H4 (cell line): ENCODE measurements around the gene CNTN2. TPM values are rescaled to one million over a fixed set of nuclear protein-coding genes. Genes with fewer than 3 reads are reported as not detected.

Source experiments
- DNase-seq: peaks from one replicate; pipeline ENCODE4 v3.0.0-alpha.2; 2015; ENCODE audit warnings: low spot score
- total RNA-seq: library from RNA; depleted of rRNA; stranded (reverse); fragments of >200 nt; shearing (Covaris generic); gene quantifications from 2 replicates; pipeline ENCODE4 v1.2.3, GENCODE V29; 2014

CNTN2 gene
- total RNA-seq, 1 experiment from 2014 or later = 1.2 TPM

GRCh38 chr1:205072881-205073280 is 29.9 kb downstream of the CNTN2 start:
- DNase-seq = no peak

GRCh38 chr1:205073511-205073910 is 30.5 kb downstream of the CNTN2 start:
- no peak for DNase-seq

- DNase-seq = no peak
Measured at GRCh38 chr1:205074084-205074483, 31.1 kb downstream of the CNTN2 start.

- no peak for DNase-seq
Measured at GRCh38 chr1:205074513-205074912, 31.5 kb downstream of the CNTN2 start.

- DNase-seq = no peak
Measured at GRCh38 chr1:205075642-205076155, 32.7 kb downstream of the CNTN2 start.

GRCh38 chr1:205076245-205076761 is 33.3 kb downstream of the CNTN2 start:
- DNase-seq = no peak

GRCh38 chr1:205077158-205077933 is 34.3 kb downstream of the CNTN2 start:
- DNase-seq = no peak

GRCh38 chr1:205077934-205078311 is 34.9 kb downstream of the CNTN2 start:
- no peak for DNase-seq

GRCh38 chr1:205082431-205082830 is 39.4 kb downstream of the CNTN2 start:
- DNase-seq = no peak

GRCh38 chr1:205084360-205084759 is 41.3 kb downstream of the CNTN2 start, which contains the start of gene TMEM81:
Gene TMEM81 (minus strand): TSS chr1:205084460. CDS start chr1:205084320, 140 bp downstream.
- DNase-seq = no peak

- DNase-seq = no peak
Measured at GRCh38 chr1:205088341-205088740, 45.3 kb downstream of the CNTN2 start.

- no peak for DNase-seq
Measured at GRCh38 chr1:205091043-205091740, 48.2 kb downstream of the CNTN2 start.

- DNase-seq = no peak
Measured at GRCh38 chr1:205095422-205095821, 52.4 kb downstream of the CNTN2 start.

- no peak for DNase-seq
Measured at GRCh38 chr1:205098242-205098641, 55.2 kb downstream of the CNTN2 start.

- DNase-seq = no peak
Measured at GRCh38 chr1:205102404-205102803, 59.4 kb downstream of the CNTN2 start.

GRCh38 chr1:205107327-205107726 is 64.3 kb downstream of the CNTN2 start:
- DNase-seq = no peak

GRCh38 chr1:205108464-205108863 is 65.5 kb downstream of the CNTN2 start:
- no peak for DNase-seq

GRCh38 chr1:205109269-205109668 is 66.3 kb downstream of the CNTN2 start:
- no peak for DNase-seq

GRCh38 chr1:205109711-205110110 is 66.7 kb downstream of the CNTN2 start:
- DNase-seq = no peak

GRCh38 chr1:205111354-205111753 is 68.3 kb downstream of the CNTN2 start:
- no peak for DNase-seq

- DNase-seq = no peak
Measured at GRCh38 chr1:205118752-205119151, 75.7 kb downstream of the CNTN2 start.

GRCh38 chr1:205121660-205122488 is 78.9 kb downstream of the CNTN2 start, which contains the start of gene RBBP5:
Gene RBBP5 (minus strand): TSS chr1:205121978. CDS start chr1:205121873, 105 bp downstream.
- peak; percentile 96 for DNase-seq
